HG03280 (cell line): Measurements from ENCODE around the gene RCOR2.

Experiments used
- ATAC-seq: cut with Tn5 transposase; IDR thresholded peaks from one replicate; pipeline ENCODE4 v1.9.1; 2021; ENCODE audit warnings: mild to moderate bottlenecking, moderate library complexity; ENCODE audit not compliant: unreplicated experiment

The RCOR2 gene

GRCh38 chr11:63907808-63908530, 9.0 kb downstream of the RCOR2 start:
- ATAC-seq: no peak

- no peak for ATAC-seq
Measured at GRCh38 chr11:63907063-63907462, 9.9 kb downstream of the RCOR2 start.

- ATAC-seq: no peak
Measured at GRCh38 chr11:63906585-63906984, 10.4 kb downstream of the RCOR2 start.

- no peak for ATAC-seq
Measured at GRCh38 chr11:63906087-63906486, 10.9 kb downstream of the RCOR2 start.

- no peak for ATAC-seq
Measured at GRCh38 chr11:63905179-63905578, 11.8 kb downstream of the RCOR2 start.

- ATAC-seq: no peak
Measured at GRCh38 chr11:63904743-63905142, 12.2 kb downstream of the RCOR2 start.

- ATAC-seq: no peak
Measured at GRCh38 chr11:63903884-63904283, 13.1 kb downstream of the RCOR2 start.

- no peak for ATAC-seq
Measured at GRCh38 chr11:63901660-63902059, 15.3 kb downstream of the RCOR2 start.

- ATAC-seq: no peak
Measured at GRCh38 chr11:63897459-63898146, 19.4 kb downstream of the RCOR2 start.

- no peak for ATAC-seq
Measured at GRCh38 chr11:63896071-63896470, 20.9 kb downstream of the RCOR2 start.

- no peak for ATAC-seq
Measured at GRCh38 chr11:63893355-63893754, 23.6 kb downstream of the RCOR2 start.

GRCh38 chr11:63892228-63892627, 24.7 kb downstream of the RCOR2 start:
- ATAC-seq: no peak

- ATAC-seq: no peak
Measured at GRCh38 chr11:63890368-63890767, 26.6 kb downstream of the RCOR2 start.

- no peak for ATAC-seq
Measured at GRCh38 chr11:63889344-63889743, 27.6 kb downstream of the RCOR2 start.

GRCh38 chr11:63888170-63889086, 28.5 kb downstream of the RCOR2 start:
- ATAC-seq: peak; percentile 58

- ATAC-seq: no peak
Measured at GRCh38 chr11:63887386-63887999, 29.5 kb downstream of the RCOR2 start.

- no peak for ATAC-seq
Measured at GRCh38 chr11:63884196-63884932, 32.6 kb downstream of the RCOR2 start.

GRCh38 chr11:63883791-63884190, 33.2 kb downstream of the RCOR2 start:
- no peak for ATAC-seq

GRCh38 chr11:63882555-63883242, 34.3 kb downstream of the RCOR2 start:
- ATAC-seq: no peak

GRCh38 chr11:63880403-63880790, 36.6 kb downstream of the RCOR2 start:
- ATAC-seq: no peak
